ENCODE results near the gene OTUD5.

The OTUD5 gene

DNA sequence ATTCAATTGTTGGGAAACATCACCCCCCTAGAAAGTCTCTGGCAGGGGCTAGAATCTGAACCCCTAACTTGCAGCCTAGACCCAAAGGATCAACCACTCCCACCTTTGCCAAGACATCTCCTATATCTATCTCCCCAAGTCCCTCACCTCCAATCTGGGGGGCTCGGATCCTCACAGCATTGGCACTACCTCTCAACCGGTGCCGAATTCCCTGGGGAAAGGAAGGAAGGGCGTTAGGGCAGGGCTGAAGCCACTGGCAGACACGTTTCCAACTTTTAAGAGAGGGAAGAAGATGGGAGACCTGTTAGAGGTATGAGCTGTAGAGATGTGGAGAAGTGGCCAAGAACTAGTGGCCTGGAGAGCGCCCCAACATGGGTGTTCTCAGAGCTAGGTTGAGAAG, 62.5 kb downstream of the OTUD5 start:
- no peaks in the 10 kb centered on the region for H3K27me3 ChIP-seq (ENCODE audit: insufficient read depth, poor library complexity, severe bottlenecking)
- no peak for DNase-seq (ENCODE audit: low read depth in 1 of 2, low spot score in 1 of 2)
- H3K27ac ChIP-seq (replicated peaks): no peak overlapping the region
- TF ChIP-seq POLR2AphosphoS5 (IDR thresholded peaks at IDR 0.05; ENCODE audit: low read depth) (no peak), REST (IDR thresholded peaks at IDR 0.05; ENCODE audit: insufficient replicate concordance, low read depth) (no peak), SPI1 (IDR thresholded peaks at IDR 0.05; ENCODE audit: borderline replicate concordance, low read depth) (no peak), GABPA (IDR thresholded peaks at IDR 0.05; ENCODE audit: low read depth) (no peak)
- TF ChIP-seq, protein P1, sequence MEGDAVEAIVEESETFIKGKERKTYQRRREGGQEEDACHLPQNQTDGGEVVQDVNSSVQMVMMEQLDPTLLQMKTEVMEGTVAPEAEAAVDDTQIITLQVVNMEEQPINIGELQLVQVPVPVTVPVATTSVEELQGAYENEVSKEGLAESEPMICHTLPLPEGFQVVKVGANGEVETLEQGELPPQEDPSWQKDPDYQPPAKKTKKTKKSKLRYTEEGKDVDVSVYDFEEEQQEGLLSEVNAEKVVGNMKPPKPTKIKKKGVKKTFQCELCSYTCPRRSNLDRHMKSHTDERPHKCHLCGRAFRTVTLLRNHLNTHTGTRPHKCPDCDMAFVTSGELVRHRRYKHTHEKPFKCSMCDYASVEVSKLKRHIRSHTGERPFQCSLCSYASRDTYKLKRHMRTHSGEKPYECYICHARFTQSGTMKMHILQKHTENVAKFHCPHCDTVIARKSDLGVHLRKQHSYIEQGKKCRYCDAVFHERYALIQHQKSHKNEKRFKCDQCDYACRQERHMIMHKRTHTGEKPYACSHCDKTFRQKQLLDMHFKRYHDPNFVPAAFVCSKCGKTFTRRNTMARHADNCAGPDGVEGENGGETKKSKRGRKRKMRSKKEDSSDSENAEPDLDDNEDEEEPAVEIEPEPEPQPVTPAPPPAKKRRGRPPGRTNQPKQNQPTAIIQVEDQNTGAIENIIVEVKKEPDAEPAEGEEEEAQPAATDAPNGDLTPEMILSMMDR (IDR thresholded peaks at IDR 0.05; ENCODE audit: insufficient read depth, low read length): no peak
- H3K4me3 ChIP-seq (replicated peaks; ENCODE audit: insufficient read depth, low read length): no peak overlapping the region

DNA sequence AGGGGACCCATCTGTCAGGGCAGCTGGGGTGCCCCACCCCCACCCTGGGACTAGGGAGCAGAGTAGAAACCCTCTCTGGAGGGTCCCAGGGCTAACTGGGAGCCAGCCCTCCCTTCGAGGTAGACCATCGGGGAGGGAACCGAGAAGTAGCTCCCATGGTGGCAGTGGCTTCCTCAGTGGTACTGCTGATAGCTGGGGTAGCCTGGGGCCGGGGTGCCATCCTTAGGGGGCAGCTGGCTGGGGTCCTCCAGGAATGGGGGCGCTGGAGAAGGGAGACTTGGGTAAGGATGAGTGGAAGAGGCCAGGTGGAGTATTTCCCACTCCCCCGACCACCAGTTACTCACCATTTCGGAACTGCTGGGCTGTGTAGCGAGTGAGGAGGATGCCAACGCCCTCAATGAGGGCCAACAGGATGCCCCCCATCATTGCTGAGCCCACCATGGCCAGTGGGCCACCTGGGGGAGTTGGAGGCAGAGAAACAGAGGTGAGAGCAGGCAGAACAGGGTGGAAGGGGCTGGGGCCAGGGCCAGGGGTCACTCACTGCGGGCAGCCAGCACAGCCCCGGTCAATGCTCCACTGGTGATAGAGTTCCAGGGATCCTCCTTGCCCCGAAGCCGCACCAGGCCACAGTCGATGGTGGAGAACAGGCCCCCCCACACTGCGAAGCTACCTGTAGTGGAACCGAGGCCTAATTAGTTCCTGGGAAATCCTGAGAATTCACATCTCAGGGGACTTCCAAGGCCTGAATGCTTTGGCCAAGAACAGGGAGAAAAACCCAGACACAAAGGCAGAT, 63.7 kb downstream of the OTUD5 start:
- no peak overlapping the region for H3K4me3 ChIP-seq (replicated peaks; ENCODE audit: insufficient read depth, low read length)
- TF ChIP-seq SPI1 (IDR thresholded peaks at IDR 0.05; ENCODE audit: borderline replicate concordance, low read depth) (no peak), REST (IDR thresholded peaks at IDR 0.05; ENCODE audit: insufficient replicate concordance, low read depth) (no peak), POLR2AphosphoS5 (IDR thresholded peaks at IDR 0.05; ENCODE audit: low read depth) (no peak), GABPA (IDR thresholded peaks at IDR 0.05; ENCODE audit: low read depth) (no peak)
- TF ChIP-seq, protein P1 (IDR thresholded peaks at IDR 0.05; ENCODE audit: insufficient read depth, low read length): no peak
- DNase-seq (ENCODE audit: low read depth in 1 of 2, low spot score in 1 of 2): no peak
- no peaks in the 10 kb centered on the region for H3K27me3 ChIP-seq (ENCODE audit: insufficient read depth, poor library complexity, severe bottlenecking)
- no peak overlapping the region for H3K27ac ChIP-seq (replicated peaks)

DNA sequence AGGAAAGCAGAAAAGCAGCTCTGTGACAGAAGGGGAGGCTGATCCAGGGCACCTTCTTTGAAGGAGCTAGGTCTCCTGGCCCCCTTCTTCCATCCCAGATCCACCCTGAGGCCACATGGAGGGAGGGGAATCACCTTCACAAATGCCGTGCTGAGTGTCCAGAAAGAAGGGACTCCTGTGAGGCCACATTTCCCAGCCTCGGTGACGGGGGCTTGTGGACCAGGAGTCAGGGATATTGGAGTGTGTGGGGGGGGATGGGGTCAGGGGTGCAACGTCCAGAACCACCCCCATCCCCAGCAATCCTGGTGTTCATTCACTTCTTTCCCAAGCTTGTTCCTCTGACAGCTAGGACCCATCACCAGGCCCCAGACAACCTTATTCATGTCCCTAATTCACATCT, 64.5 kb downstream of the OTUD5 start:
- H3K4me3 ChIP-seq (replicated peaks; ENCODE audit: insufficient read depth, low read length): no peak overlapping the region
- no peak for TF ChIP-seq REST (IDR thresholded peaks at IDR 0.05; ENCODE audit: insufficient replicate concordance, low read depth)
- no peak for TF ChIP-seq GABPA (IDR thresholded peaks at IDR 0.05; ENCODE audit: low read depth)
- TF ChIP-seq, protein P1 (IDR thresholded peaks at IDR 0.05; ENCODE audit: insufficient read depth, low read length): no peak
- TF ChIP-seq POLR2AphosphoS5 (IDR thresholded peaks at IDR 0.05; ENCODE audit: low read depth): no peak
- TF ChIP-seq SPI1 (IDR thresholded peaks at IDR 0.05; ENCODE audit: borderline replicate concordance, low read depth): no peak

More for the DNA sequence above, 64.5 kb downstream of the OTUD5 start:
- no peak for DNase-seq (ENCODE audit: low read depth in 1 of 2, low spot score in 1 of 2)
- Histone ChIP-seq H3K27ac (replicated peaks) (no peak overlapping the region), H3K27me3 (ENCODE audit: insufficient read depth, poor library complexity, severe bottlenecking) (no peaks in the 10 kb centered on the region)
